GM04504 (cell line): Measurements from ENCODE around the gene COA1.
"Not testable (repeated sequence)": the region's sequence is repeated elsewhere in the genome, so short reads cannot be mapped to it uniquely, and the experiment has no call there.

Source experiments
- DNase-seq: peaks from one replicate; pipeline ENCODE4 v3.0.0-alpha.2; 2012; ENCODE audit warnings: low read depth

COA1 gene

GRCh38 chr7:43726466-43726865, 2.9 kb downstream of the COA1 start:
- DNase-seq, result no peak

GRCh38 chr7:43725251-43725650, 4.1 kb downstream of the COA1 start:
- no peak for DNase-seq

GRCh38 chr7:43723007-43723341, 6.3 kb downstream of the COA1 start:
- DNase-seq, result no peak

GRCh38 chr7:43721193-43721806, 8.0 kb downstream of the COA1 start:
- DNase-seq, result peak; percentile 35

DNA sequence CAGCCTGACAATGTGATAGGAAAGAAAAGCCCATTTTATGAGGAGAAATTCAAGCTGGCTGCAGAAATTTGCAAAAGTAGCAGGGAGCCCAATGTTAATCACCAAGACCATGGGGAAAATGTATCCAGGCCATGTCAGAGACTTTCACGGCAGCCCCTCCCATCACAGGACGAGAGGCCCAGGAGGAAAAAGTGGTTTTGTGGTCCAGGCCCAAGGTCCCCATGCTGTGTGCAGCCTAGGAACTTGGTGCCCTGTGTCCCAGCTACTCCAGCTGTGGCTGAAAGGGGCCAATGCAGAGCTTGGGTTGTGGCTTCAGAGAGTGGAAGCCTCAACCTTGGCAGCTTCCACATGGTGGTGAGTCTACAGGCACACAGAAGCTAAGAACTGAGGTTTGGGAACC, 12.7 kb downstream of the COA1 start:
- DNase-seq, result no peak

DNA sequence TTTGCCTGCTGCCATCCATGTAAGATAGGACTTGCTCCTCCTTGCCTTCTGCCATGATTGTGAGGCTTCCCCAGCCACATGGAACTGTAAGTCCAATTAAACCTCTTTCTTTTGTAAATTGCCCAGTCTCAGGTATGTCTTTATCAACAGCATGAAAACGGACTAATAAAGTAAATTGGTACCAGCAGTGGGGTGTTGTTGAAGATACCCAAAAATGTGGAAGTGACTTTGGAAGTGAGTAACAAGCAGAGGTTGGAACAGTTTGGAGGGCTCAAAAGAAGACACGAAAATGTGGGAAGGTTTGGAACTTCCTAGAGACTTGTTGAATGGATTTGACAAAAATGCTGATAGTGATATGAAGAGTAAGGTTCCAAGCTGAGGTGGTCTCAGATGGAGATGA, 13.4 kb downstream of the COA1 start:
- DNase-seq, result not testable (repeated sequence)

- no peak for DNase-seq
These were observed 17.8 kb downstream of the COA1 start for GRCh38 chr7:43711503-43711902.

DNA sequence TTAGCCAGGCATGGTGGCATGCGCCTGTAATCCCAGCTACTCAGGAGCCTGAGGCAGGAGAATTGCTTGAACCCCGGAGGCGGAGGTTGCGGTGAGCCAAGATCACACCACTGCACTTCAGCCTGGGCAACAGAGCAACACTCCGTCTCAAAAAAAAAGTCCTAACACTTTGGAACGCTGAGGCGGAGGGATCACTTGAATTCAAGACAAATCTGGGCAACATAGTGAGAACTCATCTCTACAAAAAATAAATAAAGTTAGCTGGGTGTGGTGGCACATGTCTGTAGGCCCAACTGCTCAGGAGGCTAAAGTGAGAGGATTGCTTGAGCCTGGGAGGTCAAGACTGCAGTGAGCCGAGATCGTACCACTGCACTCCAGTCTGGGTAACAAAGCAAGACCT, 21.3 kb downstream of the COA1 start:
- not testable (repeated sequence) for DNase-seq

- no peak for DNase-seq
These were observed 25.8 kb downstream of the COA1 start for GRCh38 chr7:43703573-43703972.

GRCh38 chr7:43702974-43703373, 26.3 kb downstream of the COA1 start:
- no peak for DNase-seq

GRCh38 chr7:43701929-43702328, 27.4 kb downstream of the COA1 start:
- DNase-seq, result no peak

DNA sequence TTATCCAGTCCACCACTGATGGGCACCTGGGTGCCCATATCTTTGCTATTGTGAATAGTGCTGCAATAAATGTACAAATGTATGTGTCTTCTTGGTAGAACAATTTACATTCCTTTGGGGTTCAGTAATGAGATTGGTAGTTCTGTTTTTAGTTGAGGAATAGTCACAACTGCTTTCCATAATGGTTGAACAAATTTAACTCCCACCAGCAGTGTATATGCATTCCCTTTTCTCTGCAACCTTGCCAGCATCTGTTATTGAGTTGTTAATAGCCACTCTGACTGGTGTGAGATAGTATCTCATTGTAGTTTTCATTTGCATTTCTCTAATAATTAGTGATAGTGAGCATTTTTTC, 27.8 kb downstream of the COA1 start:
- no peak for DNase-seq

DNA sequence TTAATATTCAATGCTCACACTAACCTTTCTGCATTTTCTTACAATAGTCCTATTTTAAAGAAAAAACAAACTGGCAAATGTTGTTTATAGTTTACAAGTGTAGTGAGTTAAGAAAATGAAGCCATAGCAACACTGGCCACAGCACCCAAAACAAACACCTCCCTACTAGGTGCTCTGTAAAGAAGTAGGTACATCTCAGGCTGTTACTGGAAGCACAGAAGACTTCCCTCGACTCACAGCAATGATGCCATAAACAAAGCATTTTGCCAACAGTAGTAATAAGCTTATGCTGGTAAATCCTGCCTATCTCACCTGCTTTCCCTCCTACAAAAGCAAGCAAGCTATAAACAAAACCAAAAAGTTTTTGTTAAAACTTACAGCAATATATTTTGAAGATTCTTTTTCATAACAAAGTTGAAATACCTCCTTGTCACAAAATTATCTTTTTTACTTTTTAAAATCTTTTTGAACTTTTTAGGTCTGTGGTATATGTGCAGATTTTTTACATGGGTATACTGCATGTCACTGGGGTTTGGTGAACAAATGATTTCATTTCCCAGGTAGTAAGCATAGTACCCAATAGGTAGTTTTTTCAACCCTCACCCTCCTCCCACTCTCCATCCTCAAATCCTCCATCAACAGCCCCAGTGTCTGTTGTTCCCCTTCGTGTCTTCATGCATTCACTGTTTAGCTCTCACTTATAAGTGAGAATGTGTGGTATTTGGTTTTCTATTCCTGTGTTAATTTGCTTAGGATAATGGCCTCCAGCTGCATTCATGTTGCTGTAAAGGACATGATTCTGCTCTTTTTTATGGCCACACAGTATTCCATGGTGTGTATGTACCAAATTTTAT, 28.4 kb downstream of the COA1 start:
- no peak for DNase-seq

GRCh38 chr7:43700059-43700501, 29.2 kb downstream of the COA1 start:
- DNase-seq, result peak; percentile 50

DNA sequence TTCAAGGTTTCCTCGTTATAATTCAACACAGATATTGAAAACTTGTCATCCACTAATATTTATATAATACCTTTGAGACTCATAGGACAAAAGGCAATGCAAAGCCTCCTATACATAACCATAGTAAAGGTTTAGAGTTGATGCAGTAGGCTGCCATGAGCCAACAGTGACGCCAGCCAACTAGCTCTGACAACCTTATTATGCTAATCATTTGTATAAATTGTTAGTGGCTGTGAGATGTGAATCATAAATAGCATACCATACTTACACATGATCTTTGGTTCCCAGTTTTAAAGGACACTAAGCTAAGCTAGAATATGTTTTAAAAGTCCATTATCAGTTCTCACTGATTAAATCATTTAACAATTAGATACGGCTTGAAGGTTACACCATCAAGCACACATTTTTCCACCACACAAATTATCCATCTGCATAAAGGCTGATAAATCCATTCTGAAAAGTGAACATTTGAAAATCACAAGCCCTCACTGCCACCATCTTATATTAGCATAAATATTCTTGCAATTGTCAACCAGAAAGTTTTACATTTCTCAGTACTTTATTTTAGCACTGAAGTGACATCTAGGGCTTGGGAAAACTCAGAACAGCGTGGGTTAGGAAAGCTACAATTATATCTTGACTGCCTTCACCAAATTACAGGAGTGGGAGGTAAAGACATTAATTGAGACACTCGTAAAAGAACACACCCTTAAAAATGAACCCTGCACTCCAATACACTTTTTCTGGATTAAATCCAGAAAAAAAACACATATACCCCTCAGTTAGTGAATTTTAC, 30.7 kb downstream of the COA1 start:
- DNase-seq, result no peak

- DNase-seq, result no peak
These were observed 31.6 kb downstream of the COA1 start for GRCh38 chr7:43697690-43698089.

DNA sequence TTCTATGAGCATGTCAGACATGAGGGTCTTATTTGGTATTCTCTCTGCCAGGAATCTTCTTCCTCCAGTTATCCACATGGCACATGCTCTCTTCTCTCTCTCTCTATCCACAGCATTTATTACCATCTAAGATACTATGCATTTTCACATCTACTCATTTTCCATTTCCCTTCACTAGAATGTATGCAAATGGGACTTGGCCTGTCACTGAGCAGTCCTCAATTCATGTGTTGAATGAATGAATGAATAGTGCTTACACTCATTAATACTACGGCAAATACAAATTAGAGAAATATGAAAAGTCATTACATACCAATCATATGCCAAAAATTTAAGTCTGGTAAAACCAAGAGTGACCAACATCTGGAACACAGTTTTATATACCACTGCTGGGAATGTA, 34.0 kb downstream of the COA1 start:
- DNase-seq, result no peak

GRCh38 chr7:43694399-43694748, 34.9 kb downstream of the COA1 start:
- DNase-seq, result peak; percentile 52

DNA sequence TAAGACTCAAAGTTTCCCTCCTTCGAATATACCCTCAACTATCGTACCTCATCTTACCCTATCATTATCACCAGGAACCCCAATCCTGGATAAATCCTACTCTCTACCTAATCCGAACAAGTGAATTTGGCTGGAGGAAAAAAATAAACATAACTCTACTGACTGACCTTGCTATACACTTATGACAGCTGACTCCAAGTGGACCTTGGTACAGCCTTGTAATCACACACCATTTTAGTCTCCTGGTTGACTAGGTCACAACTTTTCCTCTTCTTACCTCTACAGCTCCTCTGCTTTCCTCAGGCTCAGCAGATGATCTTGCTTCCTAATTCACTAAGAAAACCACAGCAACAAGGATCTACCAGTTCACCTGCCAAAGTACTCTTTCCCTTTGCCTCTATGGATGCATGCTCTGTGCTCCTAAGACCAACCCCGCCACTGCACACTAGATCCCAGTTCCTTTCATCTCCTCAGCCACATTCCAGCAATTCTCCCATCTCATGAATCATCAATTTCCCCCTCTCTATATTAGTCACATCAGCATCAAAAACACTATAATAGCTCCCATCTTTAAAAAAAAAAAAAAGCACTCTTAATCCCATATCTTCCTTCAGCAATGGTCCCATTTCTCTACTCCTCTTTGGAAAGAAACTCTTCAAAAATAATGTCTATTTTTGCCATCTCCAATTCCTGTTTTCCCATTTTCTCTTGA, 35.5 kb downstream of the COA1 start:
- peak; percentile 47 for DNase-seq

DNA sequence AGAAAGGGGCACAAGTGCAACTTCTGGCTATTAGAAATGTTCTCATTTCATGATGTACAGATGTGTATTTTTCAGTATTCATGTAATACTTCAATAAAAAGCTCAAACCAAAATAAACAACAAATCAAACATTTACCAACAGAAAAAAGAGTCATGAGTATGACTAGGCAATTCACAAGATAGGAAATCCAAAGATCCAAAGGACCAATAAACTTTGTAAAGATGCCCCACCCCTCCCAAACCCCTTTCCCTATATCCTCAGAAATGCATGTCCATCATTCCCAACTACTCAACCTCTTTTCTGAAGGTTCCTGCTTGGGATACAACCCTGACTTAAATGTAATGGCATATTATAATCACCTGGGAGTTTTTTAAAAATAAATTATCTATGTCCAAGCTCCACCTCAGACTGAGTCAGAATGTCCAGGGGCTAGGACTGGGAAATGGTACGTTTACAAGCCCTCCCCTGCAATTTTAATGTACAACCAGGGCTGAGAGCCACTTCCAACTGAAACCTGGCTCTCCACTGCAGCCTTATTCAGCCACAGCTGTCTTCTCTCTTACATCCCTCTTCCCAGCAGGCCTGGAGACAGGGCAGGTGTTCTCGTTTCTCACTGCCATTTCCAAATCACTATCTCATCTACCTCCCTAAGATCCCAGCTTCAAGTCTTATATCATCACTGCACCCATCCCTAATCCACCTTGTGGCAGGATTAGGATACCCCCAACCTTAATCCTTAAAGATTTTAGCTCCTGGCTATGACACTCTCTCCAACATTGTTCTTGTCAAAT, 36.5 kb downstream of the COA1 start:
- no peak for DNase-seq

DNA sequence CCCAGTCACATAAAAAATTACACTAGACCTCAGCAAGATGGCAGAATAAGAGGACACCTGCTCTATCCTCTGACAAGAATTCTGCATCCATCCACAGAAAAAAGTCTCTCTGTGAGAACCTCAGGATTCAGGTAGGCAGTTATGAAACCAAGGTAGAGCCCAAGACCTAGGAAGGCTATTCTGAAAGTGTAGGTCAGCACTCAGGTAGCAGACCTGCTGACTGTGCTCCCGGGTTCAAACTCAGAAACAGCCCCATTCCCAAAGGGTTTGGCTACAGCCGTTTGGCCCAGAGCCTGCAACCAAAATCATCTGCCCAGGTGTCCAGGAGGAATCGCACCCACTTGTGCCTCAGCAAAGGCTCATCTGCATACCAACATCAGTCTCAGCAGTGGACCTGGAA, 37.7 kb downstream of the COA1 start:
- no peak for DNase-seq

- no peak for DNase-seq
These were observed 40.2 kb downstream of the COA1 start for GRCh38 chr7:43689115-43689514.
